B cell (primary cell): ENCODE data around the gene PSENEN.

Experiments used
- EZH2 ChIP-seq: IDR thresholded peaks from 2 replicates; pipeline ENCODE4 v1.6.1; 2012; ENCODE audit warnings: borderline replicate concordance, low read depth, mild to moderate bottlenecking, moderate library complexity, low read length; ENCODE audit not compliant: insufficient read depth, poor library complexity, severe bottlenecking
- TF ChIP-seq, protein P1 (sequence below): fragments of 200-600 bp; IDR thresholded peaks from one replicate; pipeline ENCODE4 v1.8.0; 2022; ENCODE audit warnings: antibody characterized with exemption, mild to moderate bottlenecking

DNA sequence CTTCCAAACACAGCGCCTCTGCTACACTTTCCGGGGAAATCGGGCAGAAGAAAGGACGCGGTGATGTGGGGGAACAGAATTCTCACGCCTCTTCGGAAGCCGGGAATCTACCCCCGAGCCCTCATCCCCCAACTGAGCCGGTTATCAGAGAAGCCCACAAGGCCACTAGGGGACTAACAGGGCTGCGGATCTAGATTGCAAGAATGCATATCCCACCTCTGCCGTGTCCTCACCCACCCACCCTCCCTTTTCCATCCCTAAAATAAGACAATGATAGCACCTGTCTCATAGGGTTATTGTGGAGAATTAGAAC is 4.3 kb upstream of the PSENEN start:
- TF ChIP-seq, protein P1, sequence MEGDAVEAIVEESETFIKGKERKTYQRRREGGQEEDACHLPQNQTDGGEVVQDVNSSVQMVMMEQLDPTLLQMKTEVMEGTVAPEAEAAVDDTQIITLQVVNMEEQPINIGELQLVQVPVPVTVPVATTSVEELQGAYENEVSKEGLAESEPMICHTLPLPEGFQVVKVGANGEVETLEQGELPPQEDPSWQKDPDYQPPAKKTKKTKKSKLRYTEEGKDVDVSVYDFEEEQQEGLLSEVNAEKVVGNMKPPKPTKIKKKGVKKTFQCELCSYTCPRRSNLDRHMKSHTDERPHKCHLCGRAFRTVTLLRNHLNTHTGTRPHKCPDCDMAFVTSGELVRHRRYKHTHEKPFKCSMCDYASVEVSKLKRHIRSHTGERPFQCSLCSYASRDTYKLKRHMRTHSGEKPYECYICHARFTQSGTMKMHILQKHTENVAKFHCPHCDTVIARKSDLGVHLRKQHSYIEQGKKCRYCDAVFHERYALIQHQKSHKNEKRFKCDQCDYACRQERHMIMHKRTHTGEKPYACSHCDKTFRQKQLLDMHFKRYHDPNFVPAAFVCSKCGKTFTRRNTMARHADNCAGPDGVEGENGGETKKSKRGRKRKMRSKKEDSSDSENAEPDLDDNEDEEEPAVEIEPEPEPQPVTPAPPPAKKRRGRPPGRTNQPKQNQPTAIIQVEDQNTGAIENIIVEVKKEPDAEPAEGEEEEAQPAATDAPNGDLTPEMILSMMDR: no peak
- no peak for TF ChIP-seq EZH2
